SK-N-SH (cell line): ENCODE measurements around the gene CUL9. TPM values are rescaled to one million over a fixed set of nuclear protein-coding genes. Genes with fewer than 3 reads are reported as not detected.

Source experiments
- CTCF ChIA-PET: fragments of 300-600, 350-600 bp; formaldehyde crosslinking; extraction: SDS; loops from one replicate; lab custom pipeline; 2021; lab: Yijun Ruan, JAX
- POLR2A ChIA-PET: fragments of 350-600 bp; sonication (Branson Sonifier 250); formaldehyde crosslinking; extraction: SDS; loops from one replicate; lab custom pipeline; 2020; ENCODE audit warnings: antibody characterized with exemption, inconsistent platforms; lab: Yijun Ruan, JAX
- DNase-seq: peaks from one replicate; pipeline ENCODE4 v3.0.0; 2012
- H2AFZ ChIP-seq: fragments of 200-600 bp; sonication (generic); 2 replicates; pipeline ENCODE4 v1.8.1; 2016; ENCODE audit warnings: antibody characterized with exemption, mild to moderate bottlenecking, low read depth
- H3F3A ChIP-seq: fragments of 200-600 bp; sonication (generic); replicated peaks from 2 replicates; pipeline ENCODE3; 2016; ENCODE audit warnings: antibody characterized with exemption, mild to moderate bottlenecking; ENCODE audit not compliant: insufficient read depth
- H3K27ac ChIP-seq, 2 experiments: fragments of 200-500 bp in 1 of 2; fragments of 200-600 bp in 1 of 2; sonication (Bioruptor generic) in 1 of 2; sonication (generic), shearing (Covaris generic) in 1 of 2; 2 replicates each; pipeline versions ENCODE4 v1.5.1 to v1.6.1; 2014 to 2016; ENCODE audit warnings: low read depth in 2 of 2, inconsistent platforms in 1 of 2, low read length in 1 of 2, mild to moderate bottlenecking in 1 of 2, mixed read lengths in 1 of 2
- H3K27me3 ChIP-seq: fragments of 200-600 bp; sonication (generic), shearing (Covaris generic); 2 replicates; pipeline ENCODE4 v1.6.1; 2016; ENCODE audit warnings: mixed run types; ENCODE audit not compliant: insufficient read depth
- H3K36me3 ChIP-seq, 2 experiments: fragments of 200-500 bp in 1 of 2; fragments of 200-600 bp in 1 of 2; sonication (Bioruptor generic) in 1 of 2; sonication (generic) in 1 of 2; replicated peaks in 1 of 2; 2 replicates each; pipeline versions ENCODE3 to v1.5.1; 2014 to 2016; ENCODE audit warnings: low read length in 1 of 2, mild to moderate bottlenecking in 1 of 2; ENCODE audit not compliant: insufficient read depth in 2 of 2, control insufficient read depth in 1 of 2
- H3K4me1 ChIP-seq, 2 experiments: fragments of 200-500 bp in 1 of 2; fragments of 200-600 bp in 1 of 2; sonication (Bioruptor generic) in 1 of 2; sonication (generic), shearing (Covaris generic) in 1 of 2; 2 replicates each; pipeline versions ENCODE4 v1.5.1 to v1.6.1; 2014 to 2016; ENCODE audit warnings: low read depth in 1 of 2, low read length in 1 of 2, mixed run types in 1 of 2; ENCODE audit not compliant: insufficient read depth in 2 of 2, control insufficient read depth in 1 of 2
- H3K4me2 ChIP-seq: fragments of 200-600 bp; sonication (generic), shearing (Covaris generic); 2 replicates; pipeline ENCODE4 v1.6.1; 2017; ENCODE audit warnings: mixed run types
- H3K4me3 ChIP-seq, 2 experiments: fragments of 200-500 bp in 1 of 2; fragments of 200-600 bp in 1 of 2; sonication (Bioruptor generic) in 1 of 2; sonication (generic), shearing (Covaris generic) in 1 of 2; 2 replicates each; pipeline versions ENCODE4 v1.5.1 to v1.8.1; 2014 to 2016; ENCODE audit warnings: low read depth in 2 of 2, inconsistent platforms in 1 of 2, low read length in 1 of 2, mild to moderate bottlenecking in 1 of 2, mixed read lengths in 1 of 2, moderate library complexity in 1 of 2
- H3K79me2 ChIP-seq: fragments of 200-600 bp; sonication (generic); 2 replicates; pipeline ENCODE4 v1.8.1; 2017; ENCODE audit warnings: mild to moderate bottlenecking; ENCODE audit not compliant: insufficient read depth
- H3K9ac ChIP-seq: fragments of 200-600 bp; sonication (generic); 2 replicates; pipeline ENCODE4 v1.6.1; 2017; ENCODE audit warnings: mixed run types
- H3K9me2 ChIP-seq: fragments of 200-600 bp; sonication (generic); 2 replicates; pipeline ENCODE4 v1.6.1; 2017; ENCODE audit warnings: mixed run types
- H3K9me3 ChIP-seq: fragments of 200-600 bp; sonication (generic); 2 replicates; pipeline ENCODE4 v1.6.1; 2017; ENCODE audit warnings: mixed run types, mild to moderate bottlenecking, moderate library complexity
- H4K20me1 ChIP-seq: fragments of 200-600 bp; sonication (generic); 2 replicates; pipeline ENCODE4 v1.6.1; 2017; ENCODE audit warnings: mild to moderate bottlenecking, mixed run types; ENCODE audit not compliant: insufficient read depth
- FOSL2 ChIP-seq: IDR thresholded peaks from 2 replicates; pipeline ENCODE4 v1.4.0; 2012; ENCODE audit warnings: low read depth, mild to moderate bottlenecking, moderate library complexity, borderline replicate concordance
- FOXM1 ChIP-seq: IDR thresholded peaks from 2 replicates; pipeline ENCODE4 v1.4.0; 2012; ENCODE audit warnings: low read depth, mild to moderate bottlenecking
- GABPA ChIP-seq: IDR thresholded peaks from 2 replicates; pipeline ENCODE4 v1.4.0; 2012; ENCODE audit warnings: low read depth, mild to moderate bottlenecking
- IRF3 ChIP-seq: fragments of 150-350 bp; IDR thresholded peaks from 2 replicates; pipeline ENCODE4 v1.6.1; 2016; ENCODE audit warnings: mild to moderate bottlenecking, low read depth, low read length
- MAX ChIP-seq: IDR thresholded peaks from 2 replicates; pipeline ENCODE4 v1.4.0; 2012; ENCODE audit warnings: low read depth
- MXI1 ChIP-seq: IDR thresholded peaks from 2 replicates; pipeline ENCODE4 v1.6.1; 2012; ENCODE audit warnings: mild to moderate bottlenecking, low read depth, low read length, improper control_type of control experiment
- NFIC ChIP-seq: IDR thresholded peaks from 2 replicates; pipeline ENCODE4 v1.4.0; 2012; ENCODE audit warnings: borderline replicate concordance
- RAD21 ChIP-seq: IDR thresholded peaks from 2 replicates; pipeline ENCODE4 v1.6.1; 2012; ENCODE audit warnings: mild to moderate bottlenecking, low read length
- RCOR1 ChIP-seq: fragments of 150-350 bp; IDR thresholded peaks from 2 replicates; pipeline ENCODE4 v1.6.1; 2017; ENCODE audit warnings: antibody characterized with exemption, low read length
- REST ChIP-seq: IDR thresholded peaks from 2 replicates; pipeline ENCODE4 v1.6.1; 2012; ENCODE audit warnings: mild to moderate bottlenecking, low read depth, low read length, moderate library complexity
- RFX5 ChIP-seq: IDR thresholded peaks from 2 replicates; pipeline ENCODE4 v1.6.1; 2012; ENCODE audit warnings: mild to moderate bottlenecking, improper control_type of control experiment, low read length
- RXRA ChIP-seq: IDR thresholded peaks from 2 replicates; pipeline ENCODE4 v1.4.0; 2012; ENCODE audit warnings: low read depth, mild to moderate bottlenecking, borderline replicate concordance
- TCF12 ChIP-seq: IDR thresholded peaks from 2 replicates; pipeline ENCODE4 v1.4.0; 2012
- TEAD4 ChIP-seq: IDR thresholded peaks from 2 replicates; pipeline ENCODE4 v1.4.0; 2012; ENCODE audit warnings: mild to moderate bottlenecking, borderline replicate concordance; ENCODE audit not compliant: insufficient read depth
- USF2 ChIP-seq: fragments of 150-350 bp; IDR thresholded peaks from 2 replicates; pipeline ENCODE4 v1.6.1; 2017; ENCODE audit warnings: antibody characterized with exemption, low read length, low read depth, borderline replicate concordance
- ZBTB33 ChIP-seq: IDR thresholded peaks from 2 replicates; pipeline ENCODE4 v1.4.0; 2012; ENCODE audit warnings: low read depth, borderline replicate concordance
- WGBS: methylation state at CpG from one replicate; pipeline ENCODE4 v1.1.6; 2017; ENCODE audit warnings: low lambda C conversion rate; 5-methylcytosine and 5-hydroxymethylcytosine counted together
- polyA plus RNA-seq, 3 experiments: library from polyadenylated mRNA; depleted of rRNA; stranded (reverse); fragments of >200 nt; gene quantifications; 2 replicates each; pipeline ENCODE4 v1.2.3, GENCODE V29; 2012

CUL9 gene
- polyA plus RNA-seq, 1 of the 3 experiments (the other 2 are of a cell fraction): 37.7 TPM

GRCh38 chr6:43144879-43145278 lies 37.1 kb upstream of the CUL9 start:
- no peaks in the 10 kb centered on the region for H3K79me2 ChIP-seq
- WGBS: 85% methylated on average over 4 of the region's 6 CpGs
- H3K9me3 ChIP-seq: no peaks in the 10 kb centered on the region
- peaks cover 21% of the 10 kb centered on the region for H3F3A ChIP-seq
- no peak for TF ChIP-seq ZBTB33
- TF ChIP-seq RAD21: no peak
- no peak for TF ChIP-seq MAX
- no peak for TF ChIP-seq TCF12
- TF ChIP-seq USF2: no peak
- no peak for TF ChIP-seq REST
- no peak for TF ChIP-seq RCOR1
- no peak for TF ChIP-seq MXI1
- no peaks in the 10 kb centered on the region for H3K27me3 ChIP-seq
- ChIA-PET POLR2A (no interaction called here), CTCF (interaction anchor here (0.7 to 4.4 kb wide), 11 partner anchors 14 to 243 kb away, joined by 3 to 58 read pairs (median 6); partner anchors contain the start of gene PTK7)
- H3K36me3 ChIP-seq: peaks cover 12 to 20% of the 10 kb centered on the region in 2 experiments
- H4K20me1 ChIP-seq: no peaks in the 10 kb centered on the region
- no peaks in the 10 kb centered on the region for H3K9me2 ChIP-seq
- no peak overlapping the region for H2AFZ ChIP-seq
- H3K4me1 ChIP-seq: peaks cover 8 to 11% of the 10 kb centered on the region in 2 experiments; a peak in 3 of 4 replicates
- no peak overlapping the region for H3K9ac ChIP-seq
- H3K27ac ChIP-seq: no peak overlapping the region
- DNase-seq: no peak
- H3K4me3 ChIP-seq: no peak overlapping the region
- no peak overlapping the region for H3K4me2 ChIP-seq

- no peak overlapping the region for H2AFZ ChIP-seq
- H3K4me1 ChIP-seq: peaks cover 8 to 11% of the 10 kb centered on the region in 2 experiments; a peak in 3 of 4 replicates
- 93% methylated on average over 3 of the region's 3 CpGs for WGBS
- no peak for TF ChIP-seq RAD21
- TF ChIP-seq FOSL2: no peak
- no peak for TF ChIP-seq TEAD4
- TF ChIP-seq IRF3: no peak
- no peak for TF ChIP-seq RXRA
- TF ChIP-seq GABPA: no peak
- TF ChIP-seq RFX5: no peak
- no peak for TF ChIP-seq FOXM1
- no peak for TF ChIP-seq NFIC
- TF ChIP-seq, all 33 proteins: peak for 0
- H4K20me1 ChIP-seq: no peaks in the 10 kb centered on the region
- no peaks in the 10 kb centered on the region for H3K79me2 ChIP-seq
- DNase-seq: no peak
- CTCF ChIA-PET: interaction anchor here (1.0 to 1.4 kb wide), 4 partner anchors 16 to 77 kb away, joined by 3 to 4 read pairs (median 4); no protein-coding TSS in a partner anchor
- no peak overlapping the region for H3K27ac ChIP-seq
- no peaks in the 10 kb centered on the region for H3K9me3 ChIP-seq
- H3K9ac ChIP-seq: no peak overlapping the region
- no peaks in the 10 kb centered on the region for H3K9me2 ChIP-seq
- H3K36me3 ChIP-seq: peaks cover 12 to 20% of the 10 kb centered on the region in 2 experiments
- peaks cover 16% of the 10 kb centered on the region for H3F3A ChIP-seq
- POLR2A ChIA-PET: no interaction called here
- no peak overlapping the region for H3K4me3 ChIP-seq
- H3K4me2 ChIP-seq: no peak overlapping the region
- H3K27me3 ChIP-seq: no peaks in the 10 kb centered on the region
Observed at GRCh38 chr6:43146261-43146660, 35.7 kb upstream of the CUL9 start.
